GM12878 (cell line): ENCODE measurements around the gene HOXB2.

Source experiments
- POLR2AphosphoS2 ChIP-seq: IDR thresholded peaks from 2 replicates; pipeline ENCODE4 v1.6.1; 2011; ENCODE audit warnings: low read depth, mild to moderate bottlenecking, low read length, improper control_type of control experiment, moderate library complexity
- YY1 ChIP-seq: IDR thresholded peaks from 2 replicates; pipeline ENCODE4 v1.6.1; 2011; ENCODE audit warnings: low read depth, mild to moderate bottlenecking, low read length

DNA sequence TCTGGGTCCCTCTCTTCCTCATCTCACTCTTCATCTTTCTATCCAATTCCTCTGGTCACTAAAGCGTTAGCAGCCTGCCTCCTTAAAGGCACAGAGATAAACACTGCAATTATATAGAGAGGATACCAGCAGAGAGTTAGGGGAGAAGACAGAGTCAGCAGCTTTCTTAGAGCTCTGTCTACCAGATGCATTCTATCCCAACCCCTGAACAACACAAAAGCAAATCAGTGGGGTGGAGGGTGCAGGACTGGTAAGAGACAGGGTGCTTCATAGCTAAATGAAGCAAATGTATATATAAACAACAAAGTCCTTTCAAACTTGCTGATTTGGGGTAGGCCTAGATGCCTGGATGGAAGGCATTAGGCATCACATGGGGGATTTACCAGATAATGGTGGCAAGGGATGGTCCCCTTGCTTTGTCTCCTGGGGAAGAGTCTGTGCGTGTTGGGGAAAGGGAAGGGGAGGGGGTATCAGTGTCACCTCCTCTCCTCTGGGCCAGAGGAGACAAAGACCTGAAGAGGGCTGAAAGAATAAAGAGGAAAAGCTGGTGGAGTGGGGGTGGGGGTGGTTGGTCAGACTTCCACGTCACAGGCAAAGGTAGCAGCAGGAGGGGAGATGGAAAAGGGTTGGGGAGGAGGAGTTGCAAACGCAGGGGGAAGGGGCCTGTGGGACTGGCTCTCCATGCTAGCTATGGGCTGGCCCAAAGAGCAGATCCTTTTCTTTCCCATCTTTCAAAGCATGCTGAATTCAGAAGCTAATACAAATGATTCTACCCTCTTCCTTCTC lies 21.2 kb upstream of the HOXB2 start:
- TF ChIP-seq POLR2AphosphoS2: no peak
- no peak for TF ChIP-seq YY1
